ENCODE results near the gene TMEM208. TPM values are rescaled to one million over a fixed set of nuclear protein-coding genes. Genes with fewer than 3 reads are reported as not detected.

The TMEM208 gene
- total RNA-seq, 1 experiment from 2014 or later, result 48.4 TPM

DNA sequence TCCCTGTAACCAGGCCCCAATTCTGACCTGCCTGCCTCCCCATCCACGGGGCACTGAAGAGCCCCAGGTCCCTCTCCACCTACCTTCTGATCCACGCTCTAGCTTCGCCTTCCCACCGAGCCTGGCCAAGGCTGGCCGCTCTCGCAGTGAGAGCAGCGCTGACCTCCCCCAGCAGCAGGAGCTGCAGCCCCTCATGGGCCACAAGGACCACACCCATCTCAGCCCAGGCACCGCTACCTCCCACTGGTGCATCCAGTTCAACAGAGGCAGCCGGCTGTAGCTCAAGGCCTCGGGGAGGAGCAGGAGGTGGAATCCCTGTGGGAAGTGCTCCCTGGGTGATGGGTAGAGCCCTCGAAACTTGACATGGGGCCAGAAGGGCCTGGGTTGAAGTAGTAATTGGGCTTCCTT lies 44.0 kb downstream of the TMEM208 start:
- ChIA-PET CTCF (interaction anchor here (0.7 to 3.1 kb wide), 7 partner anchors 10 to 195 kb away, joined by 3 to 18 read pairs (median 3); partner anchors contain the start of genes FHOD1 and SLC9A5), POLR2A (interaction anchor here (1.0 kb wide), 1 partner anchor 160 kb away, joined by 3 read pairs; the partner anchor contains the start of gene HSD11B2)
- TF ChIP-seq ZNF121 (CRISPR knock-in tag; IDR thresholded peaks at IDR 0.05) (no peak), ZNF263 (CRISPR knock-in tag; IDR thresholded peaks at IDR 0.05; ENCODE audit: low read depth) (no peak), GTF2I (CRISPR knock-in tag; conservative IDR thresholded peaks at IDR 0.05) (no peak), ESRRA (CRISPR knock-in tag; IDR thresholded peaks at IDR 0.05; ENCODE audit: borderline replicate concordance) (no peak)
- TF ChIP-seq, protein P1, sequence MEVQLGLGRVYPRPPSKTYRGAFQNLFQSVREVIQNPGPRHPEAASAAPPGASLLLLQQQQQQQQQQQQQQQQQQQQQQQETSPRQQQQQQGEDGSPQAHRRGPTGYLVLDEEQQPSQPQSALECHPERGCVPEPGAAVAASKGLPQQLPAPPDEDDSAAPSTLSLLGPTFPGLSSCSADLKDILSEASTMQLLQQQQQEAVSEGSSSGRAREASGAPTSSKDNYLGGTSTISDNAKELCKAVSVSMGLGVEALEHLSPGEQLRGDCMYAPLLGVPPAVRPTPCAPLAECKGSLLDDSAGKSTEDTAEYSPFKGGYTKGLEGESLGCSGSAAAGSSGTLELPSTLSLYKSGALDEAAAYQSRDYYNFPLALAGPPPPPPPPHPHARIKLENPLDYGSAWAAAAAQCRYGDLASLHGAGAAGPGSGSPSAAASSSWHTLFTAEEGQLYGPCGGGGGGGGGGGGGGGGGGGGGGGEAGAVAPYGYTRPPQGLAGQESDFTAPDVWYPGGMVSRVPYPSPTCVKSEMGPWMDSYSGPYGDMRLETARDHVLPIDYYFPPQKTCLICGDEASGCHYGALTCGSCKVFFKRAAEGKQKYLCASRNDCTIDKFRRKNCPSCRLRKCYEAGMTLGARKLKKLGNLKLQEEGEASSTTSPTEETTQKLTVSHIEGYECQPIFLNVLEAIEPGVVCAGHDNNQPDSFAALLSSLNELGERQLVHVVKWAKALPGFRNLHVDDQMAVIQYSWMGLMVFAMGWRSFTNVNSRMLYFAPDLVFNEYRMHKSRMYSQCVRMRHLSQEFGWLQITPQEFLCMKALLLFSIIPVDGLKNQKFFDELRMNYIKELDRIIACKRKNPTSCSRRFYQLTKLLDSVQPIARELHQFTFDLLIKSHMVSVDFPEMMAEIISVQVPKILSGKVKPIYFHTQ (CRISPR knock-in tag; IDR thresholded peaks at IDR 0.05), result no peak
- TF ChIP-seq, protein P2, sequence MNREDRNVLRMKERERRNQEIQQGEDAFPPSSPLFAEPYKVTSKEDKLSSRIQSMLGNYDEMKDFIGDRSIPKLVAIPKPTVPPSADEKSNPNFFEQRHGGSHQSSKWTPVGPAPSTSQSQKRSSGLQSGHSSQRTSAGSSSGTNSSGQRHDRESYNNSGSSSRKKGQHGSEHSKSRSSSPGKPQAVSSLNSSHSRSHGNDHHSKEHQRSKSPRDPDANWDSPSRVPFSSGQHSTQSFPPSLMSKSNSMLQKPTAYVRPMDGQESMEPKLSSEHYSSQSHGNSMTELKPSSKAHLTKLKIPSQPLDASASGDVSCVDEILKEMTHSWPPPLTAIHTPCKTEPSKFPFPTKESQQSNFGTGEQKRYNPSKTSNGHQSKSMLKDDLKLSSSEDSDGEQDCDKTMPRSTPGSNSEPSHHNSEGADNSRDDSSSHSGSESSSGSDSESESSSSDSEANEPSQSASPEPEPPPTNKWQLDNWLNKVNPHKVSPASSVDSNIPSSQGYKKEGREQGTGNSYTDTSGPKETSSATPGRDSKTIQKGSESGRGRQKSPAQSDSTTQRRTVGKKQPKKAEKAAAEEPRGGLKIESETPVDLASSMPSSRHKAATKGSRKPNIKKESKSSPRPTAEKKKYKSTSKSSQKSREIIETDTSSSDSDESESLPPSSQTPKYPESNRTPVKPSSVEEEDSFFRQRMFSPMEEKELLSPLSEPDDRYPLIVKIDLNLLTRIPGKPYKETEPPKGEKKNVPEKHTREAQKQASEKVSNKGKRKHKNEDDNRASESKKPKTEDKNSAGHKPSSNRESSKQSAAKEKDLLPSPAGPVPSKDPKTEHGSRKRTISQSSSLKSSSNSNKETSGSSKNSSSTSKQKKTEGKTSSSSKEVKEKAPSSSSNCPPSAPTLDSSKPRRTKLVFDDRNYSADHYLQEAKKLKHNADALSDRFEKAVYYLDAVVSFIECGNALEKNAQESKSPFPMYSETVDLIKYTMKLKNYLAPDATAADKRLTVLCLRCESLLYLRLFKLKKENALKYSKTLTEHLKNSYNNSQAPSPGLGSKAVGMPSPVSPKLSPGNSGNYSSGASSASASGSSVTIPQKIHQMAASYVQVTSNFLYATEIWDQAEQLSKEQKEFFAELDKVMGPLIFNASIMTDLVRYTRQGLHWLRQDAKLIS (CRISPR knock-in tag; IDR thresholded peaks at IDR 0.05; ENCODE audit: borderline replicate concordance), result no peak
- TF ChIP-seq, protein P3, sequence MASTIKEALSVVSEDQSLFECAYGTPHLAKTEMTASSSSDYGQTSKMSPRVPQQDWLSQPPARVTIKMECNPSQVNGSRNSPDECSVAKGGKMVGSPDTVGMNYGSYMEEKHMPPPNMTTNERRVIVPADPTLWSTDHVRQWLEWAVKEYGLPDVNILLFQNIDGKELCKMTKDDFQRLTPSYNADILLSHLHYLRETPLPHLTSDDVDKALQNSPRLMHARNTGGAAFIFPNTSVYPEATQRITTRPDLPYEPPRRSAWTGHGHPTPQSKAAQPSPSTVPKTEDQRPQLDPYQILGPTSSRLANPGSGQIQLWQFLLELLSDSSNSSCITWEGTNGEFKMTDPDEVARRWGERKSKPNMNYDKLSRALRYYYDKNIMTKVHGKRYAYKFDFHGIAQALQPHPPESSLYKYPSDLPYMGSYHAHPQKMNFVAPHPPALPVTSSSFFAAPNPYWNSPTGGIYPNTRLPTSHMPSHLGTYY (CRISPR knock-in tag; IDR thresholded peaks at IDR 0.05), result no peak
- no peaks in the 10 kb centered on the region for H3K36me3 Mint-ChIP-seq
- no peak overlapping the region for H3K27ac Mint-ChIP-seq
- ATAC-seq (no peak), DNase-seq (ENCODE audit: low spot score) (no peak)
- H3K4me3 Mint-ChIP-seq, result no peak overlapping the region
- no peaks in the 10 kb centered on the region for H3K4me1 Mint-ChIP-seq
- H3K9me3 Mint-ChIP-seq, result no peaks in the 10 kb centered on the region
- H3K27me3 Mint-ChIP-seq (ENCODE audit: low read depth), result peaks cover 2% of the 10 kb centered on the region; the same call in 1 of the 2 replicates

DNA sequence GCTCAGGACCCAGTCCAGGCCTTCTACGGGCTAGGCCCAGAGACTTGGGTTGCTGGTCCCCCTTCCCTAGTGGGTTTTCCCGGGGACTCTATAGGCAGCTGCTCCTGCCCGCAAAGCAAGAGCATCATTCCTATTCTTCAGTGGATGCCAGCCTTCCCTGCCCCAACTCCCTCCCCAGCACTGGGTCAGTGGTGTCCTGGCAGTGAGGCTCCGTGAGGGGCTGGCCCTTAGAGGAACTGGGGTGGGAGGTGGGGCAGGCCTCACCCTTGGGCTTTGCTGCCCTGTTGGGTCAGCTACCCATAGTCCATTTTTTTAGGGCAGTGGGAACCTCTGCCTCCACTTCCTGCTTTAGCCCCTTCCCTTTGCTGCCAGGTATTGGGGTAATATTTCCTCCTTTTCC lies 44.5 kb downstream of the TMEM208 start:
- H3K27me3 Mint-ChIP-seq (ENCODE audit: low read depth), result peaks cover 2% of the 10 kb centered on the region; the same call in 1 of the 2 replicates
- CTCF ChIA-PET, result interaction anchor here (0.7 to 3.1 kb wide), 6 partner anchors 10 to 194 kb away, joined by 3 to 18 read pairs (median 4); partner anchors contain the start of genes FHOD1 and SLC9A5
- H3K36me3 Mint-ChIP-seq, result no peaks in the 10 kb centered on the region; the same call in 1 of the 2 replicates
- H3K4me3 Mint-ChIP-seq, result no peak overlapping the region
- POLR2A ChIA-PET, result interaction anchor here (1.0 kb wide), 1 partner anchor 160 kb away, joined by 3 read pairs; the partner anchor contains the start of gene HSD11B2
- TF ChIP-seq ZBTB21 (CRISPR knock-in tag; IDR thresholded peaks at IDR 0.05; ENCODE audit: borderline replicate concordance) (no peak), ATF1 (CRISPR knock-in tag; IDR thresholded peaks at IDR 0.05) (no peak), ZNF219 (CRISPR knock-in tag; IDR thresholded peaks at IDR 0.05; ENCODE audit: borderline replicate concordance) (no peak), OVOL2 (CRISPR knock-in tag; IDR thresholded peaks at IDR 0.05; ENCODE audit: borderline replicate concordance) (no peak), TEAD1 (CRISPR knock-in tag; IDR thresholded peaks at IDR 0.05) (no peak)
- H3K4me1 Mint-ChIP-seq, result no peaks in the 10 kb centered on the region
- H3K9me3 Mint-ChIP-seq, result no peaks in the 10 kb centered on the region
- no peak for ATAC-seq
- DNase-seq (ENCODE audit: low spot score), result no peak
- H3K27ac Mint-ChIP-seq, result no peak overlapping the region

DNA sequence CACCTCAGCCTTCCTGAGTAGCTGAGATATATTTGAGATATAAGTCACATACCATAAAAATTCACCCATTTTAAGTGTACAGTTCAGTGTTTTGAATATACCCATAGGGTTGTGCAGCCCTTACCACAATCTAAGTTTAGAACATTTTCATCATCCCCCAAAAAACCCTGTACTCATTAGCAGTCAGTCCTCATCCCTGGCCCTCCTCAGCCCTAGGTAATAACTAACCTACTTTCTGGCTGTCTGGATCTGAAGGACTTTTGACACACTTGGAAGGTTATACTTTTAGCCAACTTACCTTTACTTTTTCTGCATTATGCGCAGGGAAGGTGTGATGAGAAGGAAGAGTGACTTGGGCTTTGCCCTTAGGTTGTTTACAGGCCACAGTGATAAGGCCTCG lies 48.4 kb downstream of the TMEM208 start:
- TF ChIP-seq CREB1 (CRISPR knock-in tag; IDR thresholded peaks at IDR 0.05), result no peak
- no peak for TF ChIP-seq NFYB (CRISPR knock-in tag; conservative IDR thresholded peaks at IDR 0.05; ENCODE audit: low read depth)
- TF ChIP-seq, protein P1 (CRISPR knock-in tag; IDR thresholded peaks at IDR 0.05), result no peak
- no peak for TF ChIP-seq CREM (CRISPR knock-in tag; IDR thresholded peaks at IDR 0.05)
- TF ChIP-seq ZNF396 (CRISPR knock-in tag; IDR thresholded peaks at IDR 0.05; ENCODE audit: borderline replicate concordance), result no peak
- no peak for TF ChIP-seq JUN (CRISPR knock-in tag; IDR thresholded peaks at IDR 0.05)
- no peak for TF ChIP-seq CBFB (CRISPR knock-in tag; IDR thresholded peaks at IDR 0.05; ENCODE audit: low read depth)
- no peak for TF ChIP-seq NFE2L1 (CRISPR knock-in tag; IDR thresholded peaks at IDR 0.05)
- no peak for TF ChIP-seq FOXJ3 (CRISPR knock-in tag; IDR thresholded peaks at IDR 0.05; ENCODE audit: borderline replicate concordance)
- ChIA-PET POLR2A (no interaction called here), CTCF (no interaction called here)
- peaks cover 2% of the 10 kb centered on the region; the same call in 1 of the 2 replicates for H3K4me1 Mint-ChIP-seq
- DNase-seq (ENCODE audit: low spot score) (no peak), ATAC-seq (no peak)
- peaks cover 19% of the 10 kb centered on the region for H3K27me3 Mint-ChIP-seq (ENCODE audit: low read depth)
- no peaks in the 10 kb centered on the region for H3K9me3 Mint-ChIP-seq
- no peaks in the 10 kb centered on the region; the same call in 1 of the 2 replicates for H3K36me3 Mint-ChIP-seq
- no peak overlapping the region for H3K4me3 Mint-ChIP-seq
- no peak overlapping the region for H3K27ac Mint-ChIP-seq

Measured in WTC11 (cell line).